ENCODE measurements around the gene WWC1. TPM values are rescaled to one million over a fixed set of nuclear protein-coding genes. Genes with fewer than 3 reads are reported as not detected.
A peak's percentile ranks its signal among the peaks of the same experiment; 100 is the strongest.
"Not testable (repeated sequence)": the region's sequence is repeated elsewhere in the genome, so short reads cannot be mapped to it uniquely, and the experiment has no call there.

Gene WWC1
- total RNA-seq, 1 experiment from 2014 or later: not detected

DNA sequence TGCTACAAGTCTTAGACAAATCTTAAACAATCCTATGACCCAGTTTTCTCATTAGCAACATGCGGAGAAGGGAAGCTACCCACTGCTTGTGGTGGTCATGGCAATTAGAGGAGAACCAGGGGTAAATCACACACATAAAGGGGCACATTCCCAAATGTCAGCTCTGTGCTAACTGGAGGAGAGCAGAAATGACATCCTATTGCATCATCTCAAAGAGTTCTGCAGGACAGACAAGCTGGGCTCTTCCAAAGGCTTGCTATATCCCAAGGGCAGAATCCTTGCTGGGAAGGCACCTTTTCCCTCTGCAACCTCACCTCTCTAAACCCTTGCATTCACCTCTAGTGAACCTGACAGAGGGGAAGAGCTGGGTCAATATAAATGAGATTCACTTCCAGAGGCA is 17.0 kb upstream of the WWC1 start:
- Histone ChIP-seq H3K9ac (ENCODE audit: low read length) (no peak overlapping the region), H3K27ac (ENCODE audit: low read length) (no peak overlapping the region), H3K9me3 (ENCODE audit: low read length) (no peaks in the 10 kb centered on the region), H3K79me2 (ENCODE audit: low read length) (no peaks in the 10 kb centered on the region), H3K4me3 (ENCODE audit: low read length) (no peak overlapping the region), H3K4me1 (ENCODE audit: low read length) (peaks cover 3% of the 10 kb centered on the region), H4K20me1 (ENCODE audit: insufficient read depth, low read depth, low read length) (no peaks in the 10 kb centered on the region), H3K27me3 (ENCODE audit: low read length) (no peaks in the 10 kb centered on the region), H3K36me3 (ENCODE audit: insufficient read depth, low read length) (no peaks in the 10 kb centered on the region), H2AFZ (ENCODE audit: low read length) (no peak overlapping the region), H3K9me2 (replicated peaks; ENCODE audit: insufficient read depth, low read length) (no peaks in the 10 kb centered on the region), H3K4me2 (ENCODE audit: low read depth, low read length, poor library complexity, severe bottlenecking) (no peak overlapping the region)
- DNase-seq: no peak

DNA sequence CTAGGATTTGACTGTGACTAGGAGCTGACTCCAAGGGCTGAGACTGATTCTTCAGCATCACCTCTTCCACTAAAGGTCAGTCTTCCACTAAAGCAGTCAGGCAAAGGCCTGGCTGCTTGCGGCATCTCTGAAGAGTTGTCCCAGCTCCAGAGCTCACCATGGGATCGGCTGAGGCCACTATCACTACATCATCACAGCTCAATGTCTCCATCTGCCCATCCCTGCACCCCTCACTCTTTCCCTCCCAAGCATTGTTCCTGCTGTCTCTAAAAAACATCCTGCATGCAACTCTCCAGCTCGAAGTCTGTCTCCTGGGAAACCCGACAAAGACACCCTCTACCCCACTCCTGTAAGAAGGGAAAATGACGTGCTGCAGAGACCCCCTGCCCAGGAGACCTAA is 15.5 kb upstream of the WWC1 start:
- Histone ChIP-seq H3K9me3 (ENCODE audit: low read length) (no peaks in the 10 kb centered on the region), H3K36me3 (ENCODE audit: insufficient read depth, low read length) (no peaks in the 10 kb centered on the region), H3K4me3 (ENCODE audit: low read length) (no peak overlapping the region), H3K9me2 (replicated peaks; ENCODE audit: insufficient read depth, low read length) (no peaks in the 10 kb centered on the region), H2AFZ (ENCODE audit: low read length) (no peak overlapping the region), H3K9ac (ENCODE audit: low read length) (no peak overlapping the region), H3K4me2 (ENCODE audit: low read depth, low read length, poor library complexity, severe bottlenecking) (no peak overlapping the region), H3K79me2 (ENCODE audit: low read length) (no peaks in the 10 kb centered on the region), H3K4me1 (ENCODE audit: low read length) (no peaks in the 10 kb centered on the region), H3K27ac (ENCODE audit: low read length) (no peak overlapping the region), H3K27me3 (ENCODE audit: low read length) (no peaks in the 10 kb centered on the region), H4K20me1 (ENCODE audit: insufficient read depth, low read depth, low read length) (no peaks in the 10 kb centered on the region)
- no peak for DNase-seq

DNA sequence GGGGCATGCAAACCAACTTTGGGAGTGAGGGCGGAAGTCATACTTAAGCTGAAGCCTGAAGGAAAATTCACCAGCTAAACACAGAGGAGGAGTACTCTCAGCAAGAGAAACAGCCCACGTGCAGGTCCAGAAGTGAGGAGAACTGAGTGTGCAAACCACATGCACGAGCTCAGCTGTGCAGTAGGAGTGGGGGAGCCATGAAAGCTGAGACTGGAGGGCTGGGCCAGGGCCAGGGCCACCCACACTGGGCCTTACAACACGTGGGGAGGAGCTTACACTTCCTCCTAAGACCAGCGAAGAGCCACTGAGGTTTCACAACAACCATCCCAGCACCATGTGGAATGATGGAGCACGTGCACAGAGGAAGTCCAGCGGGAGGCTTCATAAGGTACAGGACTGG is 9.3 kb upstream of the WWC1 start:
- Histone ChIP-seq H3K27me3 (ENCODE audit: low read length) (no peaks in the 10 kb centered on the region), H3K4me3 (ENCODE audit: low read length) (no peak overlapping the region), H3K9ac (ENCODE audit: low read length) (no peak overlapping the region), H3K9me3 (ENCODE audit: low read length) (no peaks in the 10 kb centered on the region), H2AFZ (ENCODE audit: low read length) (no peak overlapping the region), H3K4me1 (ENCODE audit: low read length) (no peaks in the 10 kb centered on the region), H3K9me2 (replicated peaks; ENCODE audit: insufficient read depth, low read length) (no peaks in the 10 kb centered on the region), H3K79me2 (ENCODE audit: low read length) (no peaks in the 10 kb centered on the region), H3K36me3 (ENCODE audit: insufficient read depth, low read length) (no peaks in the 10 kb centered on the region), H3K4me2 (ENCODE audit: low read depth, low read length, poor library complexity, severe bottlenecking) (no peak overlapping the region), H4K20me1 (ENCODE audit: insufficient read depth, low read depth, low read length) (no peaks in the 10 kb centered on the region), H3K27ac (ENCODE audit: low read length) (no peak overlapping the region)
- DNase-seq: no peak

DNA sequence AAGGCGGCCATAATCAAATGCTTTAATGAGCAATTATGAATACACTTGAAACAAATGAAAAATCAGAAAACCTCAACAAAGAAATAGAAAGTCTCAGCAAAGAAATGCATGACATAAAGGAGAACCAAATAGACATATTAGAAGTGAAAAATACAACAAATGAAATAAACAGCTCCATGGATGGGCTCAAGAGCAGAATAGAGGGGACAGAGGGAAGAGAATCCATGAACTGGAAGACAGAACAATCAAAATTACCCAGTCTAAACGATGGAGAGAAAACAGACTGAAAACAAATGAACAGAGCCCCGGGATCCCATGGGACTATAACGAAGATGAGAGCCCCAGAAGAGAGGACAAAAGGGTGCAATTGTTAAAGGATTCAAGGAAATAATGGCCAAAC is 6.6 kb upstream of the WWC1 start:
- no peaks in the 10 kb centered on the region for H4K20me1 ChIP-seq (ENCODE audit: insufficient read depth, low read depth, low read length)
- H2AFZ ChIP-seq (ENCODE audit: low read length): no peak overlapping the region
- H3K9me2 ChIP-seq (replicated peaks; ENCODE audit: insufficient read depth, low read length): no peaks in the 10 kb centered on the region
- no peak for DNase-seq
- no peak overlapping the region for H3K4me3 ChIP-seq (ENCODE audit: low read length)
- H3K4me2 ChIP-seq (ENCODE audit: low read depth, low read length, poor library complexity, severe bottlenecking): no peak overlapping the region
- H3K9me3 ChIP-seq (ENCODE audit: low read length): no peaks in the 10 kb centered on the region
- no peaks in the 10 kb centered on the region for H3K79me2 ChIP-seq (ENCODE audit: low read length)
- no peak overlapping the region for H3K9ac ChIP-seq (ENCODE audit: low read length)
- H3K27ac ChIP-seq (ENCODE audit: low read length): no peak overlapping the region
- no peaks in the 10 kb centered on the region for H3K4me1 ChIP-seq (ENCODE audit: low read length)
- H3K36me3 ChIP-seq (ENCODE audit: insufficient read depth, low read length): no peaks in the 10 kb centered on the region
- no peaks in the 10 kb centered on the region for H3K27me3 ChIP-seq (ENCODE audit: low read length)

DNA sequence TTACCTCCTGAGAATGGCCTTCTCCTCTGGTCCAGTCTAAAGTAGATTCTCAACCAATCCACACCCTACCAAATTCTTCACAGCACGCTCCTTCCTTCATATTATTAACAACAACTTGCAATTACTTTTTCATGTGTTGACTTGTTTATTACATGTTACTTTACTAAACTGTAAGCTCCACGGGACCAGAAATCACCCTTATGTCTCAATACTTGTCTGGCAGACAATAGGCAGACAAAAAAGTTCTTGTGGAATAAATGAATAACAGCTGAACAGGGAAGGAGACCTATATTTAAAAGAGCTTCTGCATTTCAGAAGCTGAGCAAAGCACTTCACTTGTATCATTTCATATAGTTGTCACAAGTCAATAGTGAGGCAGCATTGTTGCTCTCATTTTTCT is 5.7 kb upstream of the WWC1 start:
- Histone ChIP-seq H3K9ac (ENCODE audit: low read length) (no peak overlapping the region), H3K27ac (ENCODE audit: low read length) (no peak overlapping the region), H3K36me3 (ENCODE audit: insufficient read depth, low read length) (no peaks in the 10 kb centered on the region), H3K4me1 (ENCODE audit: low read length) (no peaks in the 10 kb centered on the region), H3K79me2 (ENCODE audit: low read length) (no peaks in the 10 kb centered on the region), H3K9me3 (ENCODE audit: low read length) (no peaks in the 10 kb centered on the region), H3K4me2 (ENCODE audit: low read depth, low read length, poor library complexity, severe bottlenecking) (no peak overlapping the region), H3K4me3 (ENCODE audit: low read length) (no peak overlapping the region), H3K27me3 (ENCODE audit: low read length) (no peaks in the 10 kb centered on the region), H4K20me1 (ENCODE audit: insufficient read depth, low read depth, low read length) (no peaks in the 10 kb centered on the region), H3K9me2 (replicated peaks; ENCODE audit: insufficient read depth, low read length) (no peaks in the 10 kb centered on the region), H2AFZ (ENCODE audit: low read length) (no peak overlapping the region)
- DNase-seq: no peak

DNA sequence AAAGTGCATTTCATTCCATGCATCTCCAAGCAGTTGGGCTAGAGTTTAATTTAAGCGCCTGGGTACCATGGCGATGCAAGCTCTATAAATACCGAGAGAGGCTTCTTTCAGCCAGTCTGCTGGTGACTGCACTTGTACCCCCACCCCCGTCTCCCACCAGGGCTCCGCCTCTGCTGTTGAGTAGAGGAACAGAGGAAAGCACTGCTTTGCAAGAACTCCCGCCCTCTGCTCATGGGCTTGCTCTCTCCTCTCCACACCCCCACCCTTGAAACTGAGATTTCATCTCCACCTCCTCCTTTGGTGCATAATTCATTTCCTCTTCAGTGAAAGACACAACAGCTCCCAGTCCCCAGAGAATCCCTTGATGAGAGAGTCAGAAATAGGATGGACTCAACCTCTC is 5.1 kb upstream of the WWC1 start:
- H3K79me2 ChIP-seq (ENCODE audit: low read length): no peaks in the 10 kb centered on the region
- H2AFZ ChIP-seq (ENCODE audit: low read length): no peak overlapping the region
- H3K27me3 ChIP-seq (ENCODE audit: low read length): no peaks in the 10 kb centered on the region
- no peaks in the 10 kb centered on the region for H3K4me1 ChIP-seq (ENCODE audit: low read length)
- H3K9me2 ChIP-seq (replicated peaks; ENCODE audit: insufficient read depth, low read length): no peaks in the 10 kb centered on the region
- no peak overlapping the region for H3K9ac ChIP-seq (ENCODE audit: low read length)
- H3K27ac ChIP-seq (ENCODE audit: low read length): no peak overlapping the region
- no peaks in the 10 kb centered on the region for H3K9me3 ChIP-seq (ENCODE audit: low read length)
- H3K4me2 ChIP-seq (ENCODE audit: low read depth, low read length, poor library complexity, severe bottlenecking): no peak overlapping the region
- H3K36me3 ChIP-seq (ENCODE audit: insufficient read depth, low read length): no peaks in the 10 kb centered on the region
- H4K20me1 ChIP-seq (ENCODE audit: insufficient read depth, low read depth, low read length): no peaks in the 10 kb centered on the region
- no peak overlapping the region for H3K4me3 ChIP-seq (ENCODE audit: low read length)
- DNase-seq: peak; percentile 23

DNA sequence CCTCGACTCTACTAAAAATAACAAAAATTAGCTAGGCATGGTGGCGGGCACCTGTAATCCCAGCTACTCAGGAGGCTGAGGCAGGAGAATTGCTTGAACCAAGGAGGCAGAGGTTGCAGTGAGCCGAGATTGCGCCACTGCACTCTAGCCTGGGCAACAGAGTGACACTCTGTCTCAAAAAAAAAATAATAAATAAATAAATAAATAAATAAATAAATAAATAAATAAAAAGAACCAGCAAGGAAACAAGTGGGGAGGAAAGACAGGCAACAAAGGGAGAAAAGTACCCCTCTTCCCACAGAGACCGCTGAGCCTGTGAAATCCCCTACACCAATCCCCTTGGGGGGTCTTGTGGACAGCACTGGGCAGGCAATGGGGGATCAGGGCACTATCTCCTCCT is 4.6 kb upstream of the WWC1 start:
- H3K27ac ChIP-seq (ENCODE audit: low read length); H3K36me3 ChIP-seq (ENCODE audit: insufficient read depth, low read length); H3K4me2 ChIP-seq (ENCODE audit: low read depth, low read length, poor library complexity, severe bottlenecking); DNase-seq; H3K9me2 ChIP-seq (replicated peaks; ENCODE audit: insufficient read depth, low read length); H3K79me2 ChIP-seq (ENCODE audit: low read length); H3K4me1 ChIP-seq (ENCODE audit: low read length); H3K4me3 ChIP-seq (ENCODE audit: low read length); H3K9me3 ChIP-seq (ENCODE audit: low read length); H4K20me1 ChIP-seq (ENCODE audit: insufficient read depth, low read depth, low read length); H3K27me3 ChIP-seq (ENCODE audit: low read length); H3K9ac ChIP-seq (ENCODE audit: low read length); H2AFZ ChIP-seq (ENCODE audit: low read length): not testable (repeated sequence)

DNA sequence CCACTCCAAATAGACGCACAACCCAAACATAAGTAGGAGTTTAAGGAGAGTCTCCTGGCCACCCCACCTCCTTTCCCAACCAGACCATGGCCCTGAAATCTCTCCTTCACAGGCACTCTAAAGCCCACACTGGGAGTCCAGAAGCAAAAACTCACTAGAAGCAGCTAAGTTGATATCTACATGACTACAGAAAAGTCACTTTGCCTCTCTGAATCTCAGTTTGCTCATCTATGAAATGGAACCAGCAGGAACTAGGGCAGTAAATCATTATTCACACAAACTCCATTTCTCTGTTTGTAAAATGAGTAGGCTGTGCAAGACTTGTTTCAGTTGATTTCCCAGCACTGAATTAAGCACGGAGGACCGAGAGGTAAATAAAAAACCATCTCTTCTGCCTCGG is 4.1 kb upstream of the WWC1 start:
- H3K4me1 ChIP-seq (ENCODE audit: low read length): no peaks in the 10 kb centered on the region
- no peak overlapping the region for H3K27ac ChIP-seq (ENCODE audit: low read length)
- no peak overlapping the region for H3K4me2 ChIP-seq (ENCODE audit: low read depth, low read length, poor library complexity, severe bottlenecking)
- H3K9me2 ChIP-seq (replicated peaks; ENCODE audit: insufficient read depth, low read length): no peaks in the 10 kb centered on the region
- no peaks in the 10 kb centered on the region for H3K79me2 ChIP-seq (ENCODE audit: low read length)
- DNase-seq: peak; percentile 36
- no peaks in the 10 kb centered on the region for H3K27me3 ChIP-seq (ENCODE audit: low read length)
- no peaks in the 10 kb centered on the region for H4K20me1 ChIP-seq (ENCODE audit: insufficient read depth, low read depth, low read length)
- no peak overlapping the region for H3K4me3 ChIP-seq (ENCODE audit: low read length)
- H2AFZ ChIP-seq (ENCODE audit: low read length): no peak overlapping the region
- H3K36me3 ChIP-seq (ENCODE audit: insufficient read depth, low read length): no peaks in the 10 kb centered on the region
- H3K9ac ChIP-seq (ENCODE audit: low read length): no peak overlapping the region
- no peaks in the 10 kb centered on the region for H3K9me3 ChIP-seq (ENCODE audit: low read length)
